H1 (cell line): ENCODE data around the gene SLC39A2. TPM values are rescaled to one million over a fixed set of nuclear protein-coding genes. Genes with fewer than 3 reads are reported as not detected.

Source experiments
- CTCF ChIA-PET: fragments of 300-600 bp; sonication (Branson Sonifier 250); formaldehyde crosslinking; loops from one replicate; lab custom pipeline; 2021; ENCODE audit not compliant: partially characterized antibody; lab: Charles Lee
- POLR2A ChIA-PET: fragments of 300-600 bp; sonication (Branson Sonifier 250); formaldehyde crosslinking; loops from one replicate; lab custom pipeline; 2021; ENCODE audit warnings: inconsistent platforms; ENCODE audit not compliant: partially characterized antibody; lab: Charles Lee
- DNase-seq, 2 experiments: peaks; one replicate each; pipeline versions ENCODE4 v3.0.0 to v3.0.0-alpha.2; 2010 to 2022; ENCODE audit warnings: low spot score in 2 of 2, low read depth in 1 of 2, mixed read lengths in 1 of 2
- FAIRE-seq: peaks from 2 replicates; lab custom pipeline; 2011; peaks lifted over from hg19 to GRCh38; lab: Jason Lieb, UNC
- H2AFZ ChIP-seq: 2 replicates; pipeline ENCODE4 v1.8.1; 2012; ENCODE audit warnings: low read length, inconsistent platforms
- H2AK5ac ChIP-seq: 2 replicates; pipeline ENCODE4 v1.6.1; 2013; ENCODE audit warnings: low read depth, low read length
- H2BK120ac ChIP-seq: replicated peaks from 2 replicates; pipeline ENCODE3; 2013; ENCODE audit warnings: low read depth, low read length, inconsistent platforms
- H2BK12ac ChIP-seq: 2 replicates; pipeline ENCODE4 v1.6.1; 2013; ENCODE audit warnings: low read depth, low read length
- H2BK15ac ChIP-seq: 2 replicates; pipeline ENCODE4 v1.6.1; 2013; ENCODE audit warnings: low read length
- H2BK20ac ChIP-seq: 2 replicates; pipeline ENCODE4 v1.6.1; 2013; ENCODE audit warnings: low read length
- H2BK5ac ChIP-seq: 2 replicates; pipeline ENCODE4 v1.6.1; 2013; ENCODE audit warnings: low read depth, low read length
- H3K14ac ChIP-seq: 2 replicates; pipeline ENCODE4 v1.6.1; 2013; ENCODE audit warnings: inconsistent platforms; ENCODE audit not compliant: insufficient read length
- H3K18ac ChIP-seq: 2 replicates; pipeline ENCODE4 v1.6.1; 2013; ENCODE audit warnings: low read length; ENCODE audit errors: extremely low read depth
- H3K23ac ChIP-seq: 2 replicates; pipeline ENCODE4 v1.6.1; 2013; ENCODE audit warnings: inconsistent platforms; ENCODE audit not compliant: insufficient read length
- H3K23me2 ChIP-seq: 2 replicates; pipeline ENCODE4 v1.6.1; 2013; ENCODE audit warnings: low read depth, low read length
- H3K27ac ChIP-seq: 2 replicates; pipeline ENCODE4 v1.6.1; 2011; ENCODE audit warnings: low read depth, low read length, inconsistent platforms
- H3K27me3 ChIP-seq, 4 experiments: replicated peaks in 1 of 4; 1 replicate in 1 of 4; 2 replicates in 3 of 4; pipeline versions ENCODE4 v1.6.1 to v1.8.1; 2011 to 2013; ENCODE audit warnings: low read length in 3 of 4, mild to moderate bottlenecking in 3 of 4, inconsistent platforms in 2 of 4, mixed read lengths in 2 of 4, moderate library complexity in 1 of 4; ENCODE audit not compliant: control insufficient read depth in 3 of 4, insufficient read depth in 3 of 4; ENCODE audit errors: extremely low read depth in 1 of 4
- H3K36me3 ChIP-seq, 4 experiments: 2 replicates each; pipeline versions ENCODE4 v1.6.1 to v1.8.1; 2011 to 2013; ENCODE audit warnings: mild to moderate bottlenecking in 4 of 4, low read length in 3 of 4, moderate library complexity in 2 of 4, control low read depth in 1 of 4, inconsistent platforms in 1 of 4; ENCODE audit not compliant: insufficient read depth in 4 of 4, control insufficient read depth in 2 of 4
- H3K4ac ChIP-seq: replicated peaks from 2 replicates; pipeline ENCODE3; 2013; ENCODE audit warnings: low read length, low read depth, mixed read lengths, inconsistent platforms; ENCODE audit not compliant: insufficient read length
- H3K4me1 ChIP-seq, 4 experiments: replicated peaks in 1 of 4; 1 replicate in 1 of 4; 2 replicates in 3 of 4; pipeline versions ENCODE4 v1.6.1 to v1.8.1; 2011 to 2013; ENCODE audit warnings: low read length in 3 of 4, inconsistent platforms in 2 of 4, mixed read lengths in 1 of 4; ENCODE audit not compliant: insufficient read depth in 4 of 4, control insufficient read depth in 3 of 4
- H3K4me2 ChIP-seq, 2 experiments: 2 replicates each; pipeline versions ENCODE4 v1.6.1 to v1.8.1; 2011 to 2013; ENCODE audit warnings: low read depth in 2 of 2, low read length in 2 of 2, control low read depth in 1 of 2, inconsistent platforms in 1 of 2, mild to moderate bottlenecking in 1 of 2; ENCODE audit not compliant: insufficient read depth in 1 of 2
- H3K4me3 ChIP-seq, 4 experiments: fragments of 200-600, 300-600 bp in 1 of 4; sonication (generic), shearing (Covaris generic), sonication (Bioruptor Twin) in 1 of 4; 2 replicates each; pipeline versions ENCODE4 v1.5.1 to v1.8.1; 2011 to 2016; ENCODE audit warnings: low read length in 4 of 4, low read depth in 3 of 4, control low read depth in 2 of 4, inconsistent platforms in 2 of 4, mild to moderate bottlenecking in 2 of 4, mixed read lengths in 1 of 4, moderate library complexity in 1 of 4; ENCODE audit not compliant: insufficient read depth in 2 of 4; ENCODE audit errors: extremely low read depth in 1 of 4
- H3K56ac ChIP-seq: replicated peaks from 2 replicates; pipeline ENCODE3; 2013; ENCODE audit warnings: low read depth, mild to moderate bottlenecking, mixed read lengths, low read length, inconsistent platforms; ENCODE audit not compliant: insufficient read length
- H3K79me1 ChIP-seq: 2 replicates; pipeline ENCODE4 v1.6.1; 2013; ENCODE audit warnings: low read depth, low read length, control low read depth
- H3K79me2 ChIP-seq, 2 experiments: 2 replicates each; pipeline versions ENCODE4 v1.6.1 to v1.8.1; 2012 to 2013; ENCODE audit warnings: low read length in 2 of 2, mild to moderate bottlenecking in 2 of 2, inconsistent platforms in 1 of 2; ENCODE audit not compliant: insufficient read depth in 2 of 2, control insufficient read depth in 1 of 2
- H3K9ac ChIP-seq, 4 experiments: replicated peaks in 1 of 4; 1 replicate in 1 of 4; 2 replicates in 3 of 4; pipeline versions ENCODE4 v1.6.1 to v1.8.1; 2011 to 2013; ENCODE audit warnings: low read depth in 3 of 4, low read length in 3 of 4, control low read depth in 2 of 4, mild to moderate bottlenecking in 2 of 4, moderate library complexity in 2 of 4, inconsistent platforms in 1 of 4; ENCODE audit errors: extremely low read depth in 1 of 4
- H3K9me3 ChIP-seq, 2 experiments: 2 replicates each; pipeline versions ENCODE4 v1.6.1 to v1.8.1; 2012 to 2013; ENCODE audit warnings: mild to moderate bottlenecking in 2 of 2, moderate library complexity in 2 of 2, control low read depth in 1 of 2, inconsistent platforms in 1 of 2, low read depth in 1 of 2, low read length in 1 of 2, mixed read lengths in 1 of 2; ENCODE audit not compliant: insufficient read depth in 2 of 2
- H4K20me1 ChIP-seq, 2 experiments: replicated peaks in 1 of 2; 2 replicates each; pipeline versions ENCODE3 to v1.8.1; 2011 to 2013; ENCODE audit warnings: inconsistent platforms in 2 of 2, low read length in 2 of 2, mild to moderate bottlenecking in 1 of 2; ENCODE audit not compliant: insufficient read depth in 2 of 2, control insufficient read depth in 1 of 2
- H4K5ac ChIP-seq: 2 replicates; pipeline ENCODE4 v1.6.1; 2013; ENCODE audit warnings: low read length, low read depth, mixed read lengths, inconsistent platforms; ENCODE audit not compliant: insufficient read length
- H4K8ac ChIP-seq: 2 replicates; pipeline ENCODE4 v1.8.0; 2013; ENCODE audit warnings: mild to moderate bottlenecking, moderate library complexity, low read length, inconsistent platforms; ENCODE audit not compliant: insufficient read depth; ENCODE audit errors: extremely low read depth
- H4K91ac ChIP-seq: replicated peaks from 2 replicates; pipeline ENCODE3; 2013; ENCODE audit warnings: low read length, mixed read lengths, inconsistent platforms; ENCODE audit not compliant: insufficient read length
- ASH2L ChIP-seq: fragments of 200-600, 300-600 bp; sonication (generic); IDR thresholded peaks from one replicate; pipeline ENCODE4 v1.7.1; 2017; ENCODE audit warnings: low read length
- CEBPB ChIP-seq: IDR thresholded peaks from 2 replicates; pipeline ENCODE4 v1.6.1; 2012; ENCODE audit warnings: low read depth, low read length
- CHD1 ChIP-seq: IDR thresholded peaks from 2 replicates; pipeline ENCODE4 v1.6.1; 2012; ENCODE audit warnings: low read depth, low read length, improper control_type of control experiment
- CREB1 ChIP-seq: IDR thresholded peaks from 2 replicates; pipeline ENCODE4 v1.6.1; 2012; ENCODE audit warnings: inconsistent platforms
- EP300 ChIP-seq, 2 experiments: IDR thresholded peaks; 1 replicate in 1 of 2; 2 replicates in 1 of 2; pipeline ENCODE4 v1.6.1; 2011 to 2012; ENCODE audit warnings: low read depth in 2 of 2, low read length in 2 of 2, mild to moderate bottlenecking in 2 of 2, borderline replicate concordance in 1 of 2, inconsistent platforms in 1 of 2, moderate library complexity in 1 of 2
- GABPA ChIP-seq: IDR thresholded peaks from 2 replicates; pipeline ENCODE4 v1.6.1; 2011; ENCODE audit warnings: mild to moderate bottlenecking, low read length, moderate library complexity, borderline replicate concordance; ENCODE audit not compliant: insufficient read depth
- KDM4A ChIP-seq: IDR thresholded peaks from one replicate; pipeline ENCODE4 v1.7.1; 2012; ENCODE audit warnings: low read depth, mild to moderate bottlenecking, moderate library complexity, low read length, inconsistent platforms; ENCODE audit not compliant: severe bottlenecking
- NRF1 ChIP-seq: IDR thresholded peaks from 2 replicates; pipeline ENCODE4 v1.6.1; 2011; ENCODE audit warnings: mild to moderate bottlenecking, low read depth, low read length, improper control_type of control experiment
- POLR2AphosphoS5 ChIP-seq: IDR thresholded peaks from 2 replicates; pipeline ENCODE4 v1.6.1; 2011; ENCODE audit warnings: low read depth, low read length
- POU5F1 ChIP-seq: IDR thresholded peaks from 2 replicates; pipeline ENCODE4 v1.6.1; 2011; ENCODE audit warnings: low read depth, mild to moderate bottlenecking, low read length, moderate library complexity
- TCF12 ChIP-seq: IDR thresholded peaks from 2 replicates; pipeline ENCODE4 v1.6.1; 2011; ENCODE audit warnings: low read depth, mild to moderate bottlenecking, low read length
- USF2 ChIP-seq: IDR thresholded peaks from 2 replicates; pipeline ENCODE4 v1.6.1; 2011; ENCODE audit warnings: low read length, improper control_type of control experiment
- WGBS, 2 experiments: shearing (Covaris generic) in 1 of 2; methylation state at CpG; one replicate each; pipeline versions ENCODE4 v1.1.6 to v1.1.7; 2013 to 2015; ENCODE audit warnings: low lambda C conversion rate in 2 of 2, mixed read lengths in 2 of 2, inconsistent platforms in 1 of 2, low coverage in 1 of 2, missing lambda C conversion rate in 1 of 2; ENCODE audit not compliant: insufficient replicate concordance in 2 of 2, insufficient coverage in 1 of 2, insufficient read length in 1 of 2; ENCODE audit errors: extremely low coverage in 1 of 2, missing lambda C conversion rate in 1 of 2; 5-methylcytosine and 5-hydroxymethylcytosine counted together
- polyA plus RNA-seq, 7 experiments: library from polyadenylated mRNA; depleted of rRNA in 3 of 7; stranded (reverse) in 5 of 7; unstranded in 2 of 7; fragments of >200 nt in 5 of 7; fragments of 200-250 nt in 2 of 7; gene quantifications; 1 replicate in 5 of 7; 2 replicates in 1 of 7; 4 replicates in 1 of 7; pipeline versions ENCODE4 v1.2.1 to v1.2.3, GENCODE V29; 2011 to 2013; ENCODE audit warnings: missing spikeins in 2 of 7, mixed read lengths in 2 of 7
- total RNA-seq: library from RNA; stranded (reverse); fragmentation: NEBNext Ultra II Directional; extraction: Animal tissue kit (Norgen Biotek cat#: 25700); gene quantifications from 2 replicates; pipeline ENCODE4 v1.2.1, GENCODE V29; 2021
- TF ChIP-seq, protein P1 (sequence below): IDR thresholded peaks from 2 replicates; pipeline ENCODE4 v1.6.1; 2012; ENCODE audit warnings: inconsistent platforms

SLC39A2 gene
- total and polyA plus RNA-seq, 2 of the 8 experiments (the other 6 are each of a cell fraction or from before 2014, with no cell fraction given): 0.14 to 0.22 TPM

DNA sequence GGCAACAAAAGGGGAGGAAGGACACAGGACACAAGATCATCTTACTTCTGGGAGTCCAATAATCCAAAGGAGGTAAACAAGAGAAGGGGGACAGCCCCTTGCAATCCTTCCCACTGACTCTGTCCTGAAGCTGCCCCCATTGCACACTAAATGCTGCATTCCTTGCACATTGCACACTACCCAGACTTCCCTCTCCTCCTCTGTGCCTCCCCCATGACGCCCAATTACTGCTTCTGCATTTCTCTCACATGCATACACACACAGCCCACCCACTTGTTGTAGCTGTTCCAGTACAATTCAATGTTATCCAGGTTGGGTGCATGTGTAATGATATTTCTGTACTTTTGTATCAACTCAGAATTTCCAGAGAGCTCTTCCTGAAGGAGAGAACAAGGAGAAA, 20.3 kb downstream of the SLC39A2 start:
- H3K4ac ChIP-seq: no peak overlapping the region
- DNase-seq (no peak), FAIRE-seq (no peak)
- WGBS, 2 experiments: 80% methylated on average over 1 of the region's 1 CpG; no CpG with 5 or more reads in 1 of the 2 experiments
- no peak overlapping the region for H3K18ac ChIP-seq
- H3K79me1 ChIP-seq: no peaks in the 10 kb centered on the region
- peaks cover 0 to 5% (median under 1%) of the 10 kb centered on the region in 4 experiments; a peak in 3 of 8 replicates for H3K36me3 ChIP-seq
- peaks cover 6% of the 10 kb centered on the region; the same call in 1 of the 2 replicates for H3K23me2 ChIP-seq
- no peaks in the 10 kb centered on the region for H3K9me3 ChIP-seq
- no peak overlapping the region for H3K23ac ChIP-seq
- H2BK20ac ChIP-seq: no peak overlapping the region
- H3K27me3 ChIP-seq: peaks cover 2 to 17% (median 17%) of the 10 kb centered on the region in 4 experiments; a peak in 6 of 7 replicates
- no peak overlapping the region for H3K4me2 ChIP-seq
- H3K9ac ChIP-seq: no peak overlapping the region
- POLR2A ChIA-PET: interaction anchor here (0.8 to 1.5 kb wide), 5 partner anchors 15 to 69 kb away, joined by 3 to 5 read pairs (median 3); no protein-coding TSS in a partner anchor
- H3K4me1 ChIP-seq: peaks cover 6 to 16% (median 10%) of the 10 kb centered on the region in 4 experiments
- no peak overlapping the region for H3K14ac ChIP-seq
- H2AK5ac ChIP-seq: no peak overlapping the region
- no peak overlapping the region for H2BK120ac ChIP-seq
- H3K4me3 ChIP-seq: no peak overlapping the region
- CTCF ChIA-PET: interaction anchor here (0.6 to 16.1 kb wide), 11 partner anchors 13 to 200 kb away, joined by 3 to 371 read pairs (median 6); partner anchors contain the start of genes ARHGEF40 and RNASE7
- no peak overlapping the region for H2BK15ac ChIP-seq
- H2AFZ ChIP-seq: no peak overlapping the region
- no peaks in the 10 kb centered on the region for H4K20me1 ChIP-seq
- H3K56ac ChIP-seq: no peak overlapping the region
- H2BK12ac ChIP-seq: no peak overlapping the region
- no peak overlapping the region for H4K91ac ChIP-seq
- no peaks in the 10 kb centered on the region for H3K79me2 ChIP-seq
- H3K27ac ChIP-seq: no peak overlapping the region
- H4K5ac ChIP-seq: no peak overlapping the region
- no peak overlapping the region for H4K8ac ChIP-seq
- H2BK5ac ChIP-seq: no peak overlapping the region
- TF ChIP-seq CEBPB (no peak), TCF12 (no peak), CHD1 (no peak), NRF1 (no peak), ASH2L (no peak), CREB1 (no peak), USF2 (no peak), EP300 (IDR thresholded peaks at IDR 0.05; ENCODE audit: borderline replicate concordance in 1 of 2, low read depth in 2 of 2, low read length in 2 of 2) (no peak), POLR2AphosphoS5 (no peak), POU5F1 (no peak), GABPA (no peak), KDM4A (no peak)
- TF ChIP-seq, protein P1, sequence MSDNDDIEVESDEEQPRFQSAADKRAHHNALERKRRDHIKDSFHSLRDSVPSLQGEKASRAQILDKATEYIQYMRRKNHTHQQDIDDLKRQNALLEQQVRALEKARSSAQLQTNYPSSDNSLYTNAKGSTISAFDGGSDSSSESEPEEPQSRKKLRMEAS: no peak
